K562 (cell line): Measurements from ENCODE around the gene HSPB6. TPM values are rescaled to one million over a fixed set of nuclear protein-coding genes. Genes with fewer than 3 reads are reported as not detected.

Source experiments
- HIVEP1 ChIP-seq: fragments of 250-450 bp; sonication (Bioruptor Pico); IDR thresholded peaks from 2 replicates; pipeline ENCODE4 v1.4.0; 2020; ENCODE audit warnings: mild to moderate bottlenecking
- HMG20A ChIP-seq: fragments of 450-650 bp; formaldehyde crosslinking; conservative IDR thresholded peaks from 2 replicates; pipeline ENCODE4 v1.4.0; 2020; ENCODE audit warnings: mild to moderate bottlenecking, mixed read lengths
- IRF9 ChIP-seq: fragments of 450-650 bp; IDR thresholded peaks from 2 replicates; pipeline ENCODE4 v1.6.1; 2016; ENCODE audit warnings: missing biosample characterization, missing genetic modification characterization
- JUN ChIP-seq, 2 experiments: sonication (generic) in 1 of 2; formaldehyde crosslinking in 1 of 2; IDR thresholded peaks; 2 replicates each; pipeline versions ENCODE4 v1.6.1 to v1.8.0; 2012 to 2022; ENCODE audit warnings: borderline replicate concordance in 2 of 2, mild to moderate bottlenecking in 2 of 2, improper control_type of control experiment in 1 of 2, low read depth in 1 of 2, low read length in 1 of 2, missing genetic modification reagents in 1 of 2
- MAFF ChIP-seq: IDR thresholded peaks from 2 replicates; pipeline ENCODE4 v1.6.1; 2012; ENCODE audit warnings: low read length, improper control_type of control experiment
- MXI1 ChIP-seq: IDR thresholded peaks from 2 replicates; pipeline ENCODE4 v1.6.1; 2011; ENCODE audit warnings: low read depth, mild to moderate bottlenecking, improper control_type of control experiment, low read length
- OTX1 ChIP-seq: fragments of 450-650 bp; formaldehyde crosslinking; IDR thresholded peaks from 2 replicates; pipeline ENCODE4 v1.4.0; 2022; ENCODE audit warnings: mild to moderate bottlenecking
- RBBP5 ChIP-seq: fragments of 200-600 bp; sonication (generic); IDR thresholded peaks from 2 replicates; pipeline ENCODE4 v1.6.1; 2012; ENCODE audit warnings: borderline replicate concordance, mild to moderate bottlenecking, low read length, control low read depth, inconsistent platforms; ENCODE audit not compliant: insufficient read depth, poor library complexity, severe bottlenecking
- SIRT6 ChIP-seq: IDR thresholded peaks from one replicate; pipeline ENCODE4 v1.6.1; 2012; ENCODE audit warnings: low read depth, mild to moderate bottlenecking, control low read depth, inconsistent platforms, low read length, moderate library complexity
- ZFP30 ChIP-seq: fragments of 250-450 bp; sonication (Bioruptor Pico); IDR thresholded peaks from 2 replicates; pipeline ENCODE4 v1.8.0; 2022; ENCODE audit warnings: moderate library complexity, mild to moderate bottlenecking, inconsistent platforms, borderline replicate concordance
- ZNF253 ChIP-seq: fragments of 250-450 bp; sonication (Bioruptor Pico); conservative IDR thresholded peaks from 2 replicates; pipeline ENCODE4 v1.6.1; 2021; ENCODE audit warnings: mild to moderate bottlenecking
- ZNF347 ChIP-seq: fragments of 450-650 bp; formaldehyde crosslinking; IDR thresholded peaks from 2 replicates; pipeline ENCODE4 v1.4.0; 2020; ENCODE audit warnings: low read depth, mild to moderate bottlenecking, moderate library complexity
- ZNF695 ChIP-seq: fragments of 450-650 bp; formaldehyde crosslinking; IDR thresholded peaks from 2 replicates; pipeline ENCODE4 v1.4.0; 2020; ENCODE audit warnings: mild to moderate bottlenecking, moderate library complexity
- ZNF764 ChIP-seq: fragments of 250-450 bp; sonication (Bioruptor Pico); IDR thresholded peaks from 2 replicates; pipeline ENCODE4 v1.4.0; 2020; ENCODE audit warnings: low read depth, mild to moderate bottlenecking, moderate library complexity
- polyA plus RNA-seq, 8 experiments: library from polyadenylated mRNA; depleted of rRNA in 4 of 8; stranded (reverse) in 5 of 8; unstranded in 3 of 8; fragments of >200 nt; fragmentation: Nextera tagmentation in 2 of 8; fragmentation: Illumina TruSeq in 1 of 8; extraction: Ambion mirVana in 2 of 8; extraction: Trizol in 1 of 8; gene quantifications; 2 replicates each; pipeline versions ENCODE4 v1.2.1 to v1.2.3, GENCODE V29; 2011 to 2014; ENCODE audit warnings: inconsistent platforms in 1 of 8, missing spikeins in 1 of 8
- total RNA-seq, 7 experiments: library from RNA; depleted of rRNA in 6 of 7; stranded (reverse); fragments of >200 nt in 6 of 7; fragmentation: Illumina TruSeq in 2 of 7; extraction: Trizol in 2 of 7; gene quantifications; 2 replicates each; pipeline versions ENCODE4 v1.2.1 to v1.2.3, GENCODE V29; 2011 to 2021; ENCODE audit warnings: low replicate concordance in 1 of 7
- TF ChIP-seq, protein P1 (sequence below): IDR thresholded peaks from 2 replicates; pipeline ENCODE4 v1.6.1; 2016; ENCODE audit warnings: missing genetic modification characterization, missing compliant biosample characterization
- TF ChIP-seq, protein P2 (sequence below): fragments of 250-450 bp; sonication (Bioruptor Pico); IDR thresholded peaks from 2 replicates; pipeline ENCODE4 v1.9.0; 2021; ENCODE audit warnings: mild to moderate bottlenecking
- TF ChIP-seq, protein P3 (sequence below): sonication (generic); formaldehyde crosslinking; IDR thresholded peaks from 2 replicates; pipeline ENCODE4 v1.8.1; 2023; ENCODE audit warnings: missing genetic modification reagents, mild to moderate bottlenecking, borderline replicate concordance
- TF ChIP-seq, protein P4 (sequence below): fragments of 450-650 bp; formaldehyde crosslinking; IDR thresholded peaks from 2 replicates; pipeline ENCODE4 v1.4.0; 2022; ENCODE audit warnings: mild to moderate bottlenecking, moderate library complexity

The HSPB6 gene
- total and polyA plus RNA-seq, 9 of the 15 experiments (the other 6 are each of a cell fraction or from before 2014, with no cell fraction given) = 0.55 TPM; not detected in 8

- TF ChIP-seq, protein P1, sequence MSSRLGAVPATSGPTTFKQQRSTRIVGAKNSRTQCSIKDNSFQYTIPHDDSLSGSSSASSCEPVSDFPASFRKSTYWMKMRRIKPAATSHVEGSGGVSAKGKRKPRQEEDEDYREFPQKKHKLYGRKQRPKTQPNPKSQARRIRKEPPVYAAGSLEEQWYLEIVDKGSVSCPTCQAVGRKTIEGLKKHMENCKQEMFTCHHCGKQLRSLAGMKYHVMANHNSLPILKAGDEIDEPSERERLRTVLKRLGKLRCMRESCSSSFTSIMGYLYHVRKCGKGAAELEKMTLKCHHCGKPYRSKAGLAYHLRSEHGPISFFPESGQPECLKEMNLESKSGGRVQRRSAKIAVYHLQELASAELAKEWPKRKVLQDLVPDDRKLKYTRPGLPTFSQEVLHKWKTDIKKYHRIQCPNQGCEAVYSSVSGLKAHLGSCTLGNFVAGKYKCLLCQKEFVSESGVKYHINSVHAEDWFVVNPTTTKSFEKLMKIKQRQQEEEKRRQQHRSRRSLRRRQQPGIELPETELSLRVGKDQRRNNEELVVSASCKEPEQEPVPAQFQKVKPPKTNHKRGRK (tag) = no peak
- TF ChIP-seq, protein P2, sequence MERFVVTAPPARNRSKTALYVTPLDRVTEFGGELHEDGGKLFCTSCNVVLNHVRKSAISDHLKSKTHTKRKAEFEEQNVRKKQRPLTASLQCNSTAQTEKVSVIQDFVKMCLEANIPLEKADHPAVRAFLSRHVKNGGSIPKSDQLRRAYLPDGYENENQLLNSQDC = no peak
- TF ChIP-seq OTX1 = no peak
- peak; percentile 62 for TF ChIP-seq RBBP5
- no peak for TF ChIP-seq ZNF764 (CRISPR knock-in tag)
- no peak for TF ChIP-seq JUN (IDR thresholded peaks at IDR 0.05; ENCODE audit: borderline replicate concordance, low read depth, low read length)
- TF ChIP-seq JUN (CRISPR knock-in tag; IDR thresholded peaks at IDR 0.05; ENCODE audit: borderline replicate concordance) = no peak
- no peak; the same call in 1 of the 2 replicates for TF ChIP-seq MAFF
- no peak for TF ChIP-seq ZNF253 (CRISPR knock-in tag)
- TF ChIP-seq ZNF347 (CRISPR knock-in tag) = no peak
- TF ChIP-seq, protein P3, sequence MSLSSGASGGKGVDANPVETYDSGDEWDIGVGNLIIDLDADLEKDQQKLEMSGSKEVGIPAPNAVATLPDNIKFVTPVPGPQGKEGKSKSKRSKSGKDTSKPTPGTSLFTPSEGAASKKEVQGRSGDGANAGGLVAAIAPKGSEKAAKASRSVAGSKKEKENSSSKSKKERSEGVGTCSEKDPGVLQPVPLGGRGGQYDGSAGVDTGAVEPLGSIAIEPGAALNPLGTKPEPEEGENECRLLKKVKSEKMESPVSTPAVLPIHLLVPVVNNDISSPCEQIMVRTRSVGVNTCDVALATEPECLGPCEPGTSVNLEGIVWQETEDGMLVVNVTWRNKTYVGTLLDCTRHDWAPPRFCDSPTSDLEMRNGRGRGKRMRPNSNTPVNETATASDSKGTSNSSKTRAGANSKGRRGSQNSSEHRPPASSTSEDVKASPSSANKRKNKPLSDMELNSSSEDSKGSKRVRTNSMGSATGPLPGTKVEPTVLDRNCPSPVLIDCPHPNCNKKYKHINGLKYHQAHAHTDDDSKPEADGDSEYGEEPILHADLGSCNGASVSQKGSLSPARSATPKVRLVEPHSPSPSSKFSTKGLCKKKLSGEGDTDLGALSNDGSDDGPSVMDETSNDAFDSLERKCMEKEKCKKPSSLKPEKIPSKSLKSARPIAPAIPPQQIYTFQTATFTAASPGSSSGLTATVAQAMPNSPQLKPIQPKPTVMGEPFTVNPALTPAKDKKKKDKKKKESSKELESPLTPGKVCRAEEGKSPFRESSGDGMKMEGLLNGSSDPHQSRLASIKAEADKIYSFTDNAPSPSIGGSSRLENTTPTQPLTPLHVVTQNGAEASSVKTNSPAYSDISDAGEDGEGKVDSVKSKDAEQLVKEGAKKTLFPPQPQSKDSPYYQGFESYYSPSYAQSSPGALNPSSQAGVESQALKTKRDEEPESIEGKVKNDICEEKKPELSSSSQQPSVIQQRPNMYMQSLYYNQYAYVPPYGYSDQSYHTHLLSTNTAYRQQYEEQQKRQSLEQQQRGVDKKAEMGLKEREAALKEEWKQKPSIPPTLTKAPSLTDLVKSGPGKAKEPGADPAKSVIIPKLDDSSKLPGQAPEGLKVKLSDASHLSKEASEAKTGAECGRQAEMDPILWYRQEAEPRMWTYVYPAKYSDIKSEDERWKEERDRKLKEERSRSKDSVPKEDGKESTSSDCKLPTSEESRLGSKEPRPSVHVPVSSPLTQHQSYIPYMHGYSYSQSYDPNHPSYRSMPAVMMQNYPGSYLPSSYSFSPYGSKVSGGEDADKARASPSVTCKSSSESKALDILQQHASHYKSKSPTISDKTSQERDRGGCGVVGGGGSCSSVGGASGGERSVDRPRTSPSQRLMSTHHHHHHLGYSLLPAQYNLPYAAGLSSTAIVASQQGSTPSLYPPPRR = no peak
- TF ChIP-seq HMG20A = no peak
- no peak for TF ChIP-seq ZFP30 (CRISPR knock-in tag)
- no peak for TF ChIP-seq MXI1
- no peak for TF ChIP-seq HIVEP1 (CRISPR knock-in tag)
- TF ChIP-seq, protein P4, sequence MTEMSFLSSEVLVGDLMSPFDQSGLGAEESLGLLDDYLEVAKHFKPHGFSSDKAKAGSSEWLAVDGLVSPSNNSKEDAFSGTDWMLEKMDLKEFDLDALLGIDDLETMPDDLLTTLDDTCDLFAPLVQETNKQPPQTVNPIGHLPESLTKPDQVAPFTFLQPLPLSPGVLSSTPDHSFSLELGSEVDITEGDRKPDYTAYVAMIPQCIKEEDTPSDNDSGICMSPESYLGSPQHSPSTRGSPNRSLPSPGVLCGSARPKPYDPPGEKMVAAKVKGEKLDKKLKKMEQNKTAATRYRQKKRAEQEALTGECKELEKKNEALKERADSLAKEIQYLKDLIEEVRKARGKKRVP (CRISPR knock-in tag) = no peak
- no peak for TF ChIP-seq ZNF695 (CRISPR knock-in tag)
- peak; percentile 48; the same call in 1 of the 2 replicates for TF ChIP-seq IRF9
- TF ChIP-seq SIRT6 = no peak
These were observed 8.5 kb downstream of the HSPB6 start, which contains the start of gene LIN37 (continued) for GRCh38 chr19:35748106-35749020.
